HG03045 (cell line): Measurements from ENCODE around the gene LPO.

ENCODE experiments used
- ATAC-seq: cut with Tn5 transposase; IDR thresholded peaks from one replicate; pipeline ENCODE4 v1.9.1; 2021; ENCODE audit warnings: mild to moderate bottlenecking, moderate library complexity; ENCODE audit not compliant: unreplicated experiment

The LPO gene

GRCh38 chr17:58238147-58238634 is at the start of gene LPO:
Gene LPO (plus strand): TSS chr17:58238584. CDS start chr17:58242980, 4,396 bp downstream.
- ATAC-seq = no peak

GRCh38 chr17:58189436-58190146 is 48.8 kb upstream of the LPO start:
- ATAC-seq = no peak

GRCh38 chr17:58191241-58191896 is 47.0 kb upstream of the LPO start:
- no peak for ATAC-seq

GRCh38 chr17:58192612-58193011 is 45.8 kb upstream of the LPO start, which contains the start of gene EPX:
Gene EPX (plus strand): TSS chr17:58192726. CDS start chr17:58192847, 121 bp downstream.
- ATAC-seq = no peak

- ATAC-seq = no peak
These were observed 44.6 kb upstream of the LPO start for GRCh38 chr17:58193641-58194255.

- ATAC-seq = no peak
These were observed 42.8 kb upstream of the LPO start for GRCh38 chr17:58195518-58196123.

- no peak for ATAC-seq
These were observed 41.8 kb upstream of the LPO start for GRCh38 chr17:58196610-58197009.

- ATAC-seq = no peak
These were observed 38.3 kb upstream of the LPO start for GRCh38 chr17:58200024-58200633.

GRCh38 chr17:58202859-58203258 is 35.5 kb upstream of the LPO start:
- no peak for ATAC-seq

GRCh38 chr17:58204796-58205195 is 33.6 kb upstream of the LPO start:
- ATAC-seq = no peak

GRCh38 chr17:58205936-58206335 is 32.4 kb upstream of the LPO start:
- ATAC-seq = no peak

- no peak for ATAC-seq
These were observed 30.9 kb upstream of the LPO start for GRCh38 chr17:58207451-58207850.

- ATAC-seq = no peak
These were observed 30.0 kb upstream of the LPO start for GRCh38 chr17:58208344-58208743.

GRCh38 chr17:58210922-58211321 is 27.5 kb upstream of the LPO start:
- ATAC-seq = no peak

- no peak for ATAC-seq
These were observed 22.7 kb upstream of the LPO start for GRCh38 chr17:58215685-58216084.

GRCh38 chr17:58217766-58218165 is 20.6 kb upstream of the LPO start:
- ATAC-seq = no peak

- ATAC-seq = peak; percentile 93
These were observed 19.2 kb upstream of the LPO start, which contains the start of gene MKS1 for GRCh38 chr17:58219007-58219788. Gene MKS1 (minus strand): TSS chr17:58219255. CDS start chr17:58219230, 25 bp downstream.

GRCh38 chr17:58219789-58220183 is 18.6 kb upstream of the LPO start:
- no peak for ATAC-seq

GRCh38 chr17:58224315-58224714 is 14.1 kb upstream of the LPO start:
- ATAC-seq = no peak

GRCh38 chr17:58227733-58228132 is 10.7 kb upstream of the LPO start:
- no peak for ATAC-seq
